GM21423 (cell line): ENCODE data around the gene ZNF646.

Experiments used
- ATAC-seq: cut with Tn5 transposase; IDR thresholded peaks from one replicate; pipeline ENCODE4 v1.9.1; 2021; ENCODE audit warnings: mild to moderate bottlenecking, moderate library complexity; ENCODE audit not compliant: unreplicated experiment

Gene ZNF646

DNA sequence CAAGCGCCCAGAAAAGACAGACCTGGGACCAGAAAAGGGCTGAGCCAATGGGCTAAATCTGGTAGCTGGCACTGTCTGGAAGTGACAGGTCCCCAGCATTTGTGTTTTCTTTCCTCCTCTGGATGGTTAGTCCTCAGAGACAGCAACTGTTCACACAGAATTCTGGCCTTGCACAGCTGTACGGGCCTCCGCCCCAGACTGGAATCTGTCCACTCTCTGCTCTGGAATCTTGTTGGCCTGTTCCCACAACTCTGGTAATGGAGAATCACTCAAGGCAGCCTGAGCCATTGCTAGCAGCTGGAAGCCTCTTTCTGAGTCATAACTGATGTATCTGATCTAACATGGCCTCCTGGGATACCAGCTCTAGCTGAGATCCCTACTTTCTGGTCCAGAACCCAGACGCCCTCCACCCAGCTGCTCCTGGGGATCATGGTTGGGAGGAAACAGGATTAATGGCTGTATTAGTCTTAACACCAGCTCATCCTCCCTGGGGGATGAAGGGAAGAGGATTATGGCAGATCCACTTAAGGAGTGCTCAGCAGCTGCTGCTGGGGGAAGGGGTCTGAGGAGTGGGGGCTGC lies 9.2 kb upstream of the ZNF646 start:
- ATAC-seq: no peak

DNA sequence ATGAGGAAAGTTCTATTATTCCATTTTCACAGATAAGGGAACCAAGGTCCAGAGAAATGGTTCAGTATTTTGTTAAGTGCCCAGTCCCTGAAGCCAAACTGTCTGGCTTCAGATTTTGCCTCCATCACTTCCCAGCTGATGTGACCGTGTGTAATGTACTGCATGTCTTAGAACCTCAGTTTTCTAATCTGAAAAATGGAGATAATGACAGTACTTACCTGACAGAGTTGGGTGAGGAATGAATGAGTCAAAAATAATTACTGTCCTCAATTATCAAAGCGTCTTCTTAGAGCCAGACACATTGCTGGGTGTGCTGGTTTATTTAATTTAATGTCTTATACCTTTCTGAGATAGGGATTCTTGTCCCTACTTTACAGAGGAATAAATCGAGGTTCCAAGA lies 6.9 kb upstream of the ZNF646 start:
- ATAC-seq: no peak

DNA sequence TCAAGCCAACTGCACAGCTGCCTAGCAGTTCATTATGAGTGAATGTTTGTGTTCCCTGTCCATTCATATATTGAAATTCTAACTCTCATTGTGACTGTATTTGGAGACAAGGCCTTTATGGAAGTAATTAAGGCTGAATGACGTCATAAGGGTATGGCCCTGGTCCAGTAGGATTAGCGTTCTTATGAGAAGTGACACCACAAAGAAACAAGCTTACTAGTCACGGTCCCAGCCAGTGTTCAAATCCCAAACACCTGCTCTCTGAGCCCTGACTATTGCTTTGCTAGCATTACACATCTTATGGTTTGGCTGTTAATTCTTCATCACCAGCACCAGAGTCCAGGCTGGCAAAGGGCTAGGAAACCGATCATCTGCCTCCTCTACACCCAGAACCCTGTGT lies 2.4 kb upstream of the ZNF646 start:
- ATAC-seq: no peak

DNA sequence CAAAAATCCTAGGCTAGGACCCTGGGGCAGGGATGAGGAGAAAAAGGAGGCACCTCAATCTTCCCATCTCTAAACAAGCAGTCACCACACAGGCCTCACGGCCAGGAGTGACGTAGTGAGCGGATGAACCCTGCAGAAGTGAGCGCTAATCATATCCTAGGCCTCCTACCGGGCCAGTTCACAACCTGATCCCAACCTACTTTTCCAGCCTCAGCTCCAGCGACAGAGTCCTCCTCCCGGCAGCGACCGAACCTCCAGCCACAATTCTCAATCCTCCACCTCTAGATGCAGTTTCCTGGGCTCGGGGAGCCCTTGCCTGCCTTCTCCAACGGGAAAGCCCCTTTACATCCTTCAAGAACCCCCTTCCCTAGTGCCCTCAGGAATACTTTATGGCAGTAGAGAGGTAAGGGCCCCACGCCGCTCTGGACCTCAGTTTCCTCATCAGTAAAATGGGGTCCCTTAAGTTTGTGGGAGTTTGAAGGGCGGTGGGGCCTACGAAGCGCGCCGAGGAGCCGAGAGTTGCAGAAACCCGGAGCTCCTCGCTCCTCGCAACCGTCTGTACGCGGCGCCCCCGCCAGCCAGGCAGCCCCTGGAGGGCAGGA lies 1.6 kb upstream of the ZNF646 start:
- ATAC-seq: no peak

DNA sequence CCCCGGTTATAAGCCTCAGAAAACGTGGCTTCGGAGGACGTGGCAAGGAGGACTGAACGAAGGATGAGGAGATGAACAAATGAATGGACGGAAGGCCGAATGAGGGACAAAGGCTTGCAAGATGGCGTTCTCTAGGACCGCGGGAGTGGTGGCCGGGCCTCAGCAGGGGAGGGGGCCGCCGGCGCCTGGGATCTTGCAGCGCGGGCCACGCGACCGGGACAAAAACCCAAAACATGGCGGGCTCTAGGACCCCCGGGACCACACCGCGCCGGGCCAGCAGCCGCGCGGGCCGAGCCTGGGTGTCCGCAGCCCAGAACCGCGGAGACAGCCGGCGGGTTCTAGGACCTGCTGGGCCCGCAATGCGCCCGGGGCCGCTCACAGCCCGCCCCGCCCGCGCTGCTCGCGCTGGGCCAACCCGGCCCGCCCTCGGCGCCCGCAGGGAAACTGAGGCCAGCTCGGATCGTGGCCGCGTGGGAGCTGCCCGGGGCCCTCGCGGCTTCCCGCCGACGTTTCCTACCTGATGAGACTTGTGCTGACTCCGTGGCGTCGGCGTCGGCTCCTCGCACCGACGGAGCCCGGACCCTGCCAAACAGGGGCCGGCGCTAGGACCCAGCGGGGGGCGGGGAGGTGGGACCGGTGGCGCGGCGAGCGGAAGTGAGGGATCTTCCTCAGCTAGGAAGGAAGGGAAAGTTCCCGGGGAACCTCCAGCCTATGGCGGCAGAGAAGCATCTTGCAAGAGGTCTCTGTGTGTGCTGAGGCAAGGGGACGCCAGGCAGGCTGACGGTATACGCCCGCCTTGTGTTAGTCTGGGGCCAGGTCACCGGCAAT lies 866 bp upstream of the ZNF646 start:
- peak; percentile 45 for ATAC-seq

DNA sequence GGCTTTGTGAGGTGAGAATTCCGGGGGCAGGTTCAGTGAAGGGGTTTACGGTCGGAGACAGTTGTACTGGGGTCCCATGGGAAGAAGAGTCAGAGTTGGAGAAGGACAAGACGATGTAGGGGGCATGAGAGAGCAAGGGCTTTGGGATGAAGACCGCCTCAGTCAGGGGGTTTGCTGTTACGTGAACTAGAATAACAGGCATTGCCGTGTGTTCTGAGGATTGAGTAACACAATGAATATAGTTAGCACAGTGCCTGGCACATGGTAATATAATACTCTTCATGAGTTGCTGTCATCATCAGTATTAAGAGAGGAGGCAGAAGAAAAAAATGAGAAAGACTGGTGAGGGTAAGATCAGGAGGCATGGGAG lies 577 bp downstream of the ZNF646 start:
- ATAC-seq: no peak

DNA sequence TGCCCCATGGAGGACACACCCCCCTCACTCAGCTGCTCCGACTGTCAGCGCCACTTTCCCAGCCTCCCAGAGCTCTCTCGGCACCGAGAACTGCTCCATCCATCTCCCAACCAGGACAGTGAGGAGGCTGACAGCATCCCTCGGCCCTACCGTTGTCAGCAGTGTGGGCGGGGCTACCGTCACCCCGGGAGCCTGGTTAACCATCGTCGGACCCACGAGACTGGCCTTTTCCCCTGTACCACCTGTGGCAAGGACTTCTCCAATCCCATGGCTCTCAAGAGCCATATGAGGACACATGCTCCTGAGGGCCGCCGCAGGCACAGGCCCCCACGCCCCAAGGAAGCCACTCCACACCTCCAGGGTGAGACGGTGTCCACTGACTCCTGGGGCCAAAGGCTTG lies 2.1 kb downstream of the ZNF646 start:
- ATAC-seq: no peak

DNA sequence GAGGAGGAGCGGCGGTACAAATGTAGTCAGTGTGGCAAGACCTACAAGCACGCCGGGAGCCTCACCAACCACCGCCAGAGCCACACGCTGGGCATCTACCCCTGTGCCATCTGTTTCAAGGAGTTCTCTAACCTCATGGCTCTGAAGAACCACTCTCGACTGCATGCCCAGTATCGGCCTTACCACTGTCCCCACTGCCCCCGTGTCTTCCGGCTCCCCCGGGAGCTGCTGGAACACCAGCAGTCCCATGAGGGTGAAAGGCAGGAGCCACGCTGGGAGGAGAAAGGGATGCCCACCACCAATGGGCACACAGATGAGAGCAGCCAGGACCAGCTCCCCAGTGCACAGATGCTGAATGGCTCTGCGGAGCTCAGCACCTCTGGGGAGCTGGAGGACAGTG lies 2.8 kb downstream of the ZNF646 start:
- ATAC-seq: no peak

DNA sequence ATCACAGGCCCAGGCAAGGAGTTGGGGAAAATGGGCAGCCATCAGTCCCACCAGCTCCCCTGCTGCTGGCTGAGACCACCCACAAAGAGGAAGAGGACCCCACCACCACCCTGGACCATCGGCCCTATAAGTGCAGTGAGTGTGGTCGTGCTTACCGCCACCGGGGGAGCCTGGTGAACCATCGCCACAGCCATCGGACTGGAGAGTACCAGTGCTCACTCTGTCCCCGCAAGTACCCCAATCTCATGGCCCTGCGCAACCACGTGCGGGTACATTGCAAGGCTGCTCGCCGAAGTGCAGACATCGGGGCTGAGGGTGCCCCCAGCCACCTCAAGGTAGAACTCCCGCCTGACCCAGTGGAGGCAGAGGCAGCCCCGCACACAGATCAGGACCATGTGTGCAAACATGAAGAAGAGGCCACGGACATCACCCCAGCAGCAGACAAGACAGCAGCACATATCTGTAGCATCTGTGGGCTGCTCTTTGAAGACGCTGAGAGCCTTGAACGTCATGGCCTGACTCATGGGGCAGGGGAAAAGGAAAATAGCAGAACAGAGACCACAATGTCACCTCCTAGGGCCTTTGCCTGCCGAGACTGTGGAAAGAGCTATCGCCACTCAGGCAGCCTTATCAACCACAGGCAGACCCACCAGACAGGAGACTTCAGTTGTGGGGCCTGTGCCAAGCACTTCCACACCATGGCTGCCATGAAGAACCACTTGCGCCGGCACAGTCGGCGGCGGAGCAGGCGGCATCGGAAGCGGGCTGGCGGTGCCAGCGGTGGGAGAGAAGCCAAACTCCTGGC lies 3.6 kb downstream of the ZNF646 start:
- no peak for ATAC-seq

DNA sequence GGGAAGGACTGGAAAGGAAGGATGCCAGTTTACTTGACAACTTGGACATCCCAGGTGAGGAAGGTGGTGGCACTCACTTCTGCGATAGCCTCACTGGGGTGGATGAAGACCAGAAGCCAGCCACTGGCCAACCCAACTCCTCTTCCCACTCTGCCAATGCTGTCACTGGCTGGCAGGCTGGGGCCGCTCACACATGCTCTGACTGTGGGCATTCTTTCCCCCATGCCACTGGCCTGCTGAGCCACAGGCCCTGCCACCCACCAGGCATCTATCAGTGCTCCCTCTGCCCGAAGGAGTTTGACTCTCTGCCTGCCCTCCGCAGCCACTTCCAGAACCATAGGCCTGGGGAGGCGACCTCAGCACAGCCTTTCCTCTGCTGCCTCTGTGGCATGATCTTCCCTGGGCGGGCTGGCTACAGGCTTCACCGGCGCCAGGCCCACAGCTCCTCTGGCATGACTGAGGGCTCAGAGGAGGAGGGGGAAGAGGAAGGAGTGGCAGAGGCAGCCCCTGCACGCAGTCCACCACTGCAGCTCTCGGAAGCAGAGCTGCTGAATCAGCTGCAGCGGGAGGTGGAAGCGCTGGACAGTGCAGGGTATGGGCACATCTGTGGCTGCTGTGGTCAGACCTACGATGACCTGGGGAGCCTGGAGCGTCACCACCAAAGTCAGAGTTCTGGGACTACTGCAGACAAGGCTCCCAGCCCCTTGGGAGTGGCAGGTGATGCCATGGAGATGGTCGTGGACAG lies 4.5 kb downstream of the ZNF646 start:
- ATAC-seq: no peak

DNA sequence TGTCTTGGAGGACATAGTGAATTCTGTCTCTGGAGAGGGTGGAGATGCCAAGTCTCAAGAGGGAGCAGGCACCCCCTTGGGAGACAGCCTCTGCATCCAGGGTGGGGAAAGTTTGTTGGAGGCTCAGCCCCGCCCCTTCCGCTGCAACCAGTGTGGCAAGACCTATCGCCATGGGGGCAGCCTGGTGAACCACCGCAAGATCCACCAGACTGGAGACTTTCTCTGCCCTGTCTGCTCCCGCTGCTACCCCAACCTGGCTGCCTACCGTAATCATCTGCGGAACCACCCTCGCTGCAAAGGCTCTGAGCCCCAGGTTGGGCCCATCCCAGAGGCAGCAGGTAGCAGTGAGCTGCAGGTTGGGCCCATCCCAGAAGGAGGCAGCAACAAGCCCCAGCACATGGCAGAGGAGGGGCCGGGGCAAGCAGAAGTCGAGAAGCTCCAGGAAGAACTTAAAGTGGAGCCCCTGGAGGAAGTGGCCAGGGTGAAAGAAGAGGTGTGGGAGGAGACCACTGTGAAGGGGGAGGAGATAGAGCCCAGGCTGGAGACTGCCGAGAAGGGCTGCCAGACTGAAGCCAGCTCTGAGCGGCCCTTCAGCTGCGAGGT lies 5.2 kb downstream of the ZNF646 start:
- no peak for ATAC-seq

DNA sequence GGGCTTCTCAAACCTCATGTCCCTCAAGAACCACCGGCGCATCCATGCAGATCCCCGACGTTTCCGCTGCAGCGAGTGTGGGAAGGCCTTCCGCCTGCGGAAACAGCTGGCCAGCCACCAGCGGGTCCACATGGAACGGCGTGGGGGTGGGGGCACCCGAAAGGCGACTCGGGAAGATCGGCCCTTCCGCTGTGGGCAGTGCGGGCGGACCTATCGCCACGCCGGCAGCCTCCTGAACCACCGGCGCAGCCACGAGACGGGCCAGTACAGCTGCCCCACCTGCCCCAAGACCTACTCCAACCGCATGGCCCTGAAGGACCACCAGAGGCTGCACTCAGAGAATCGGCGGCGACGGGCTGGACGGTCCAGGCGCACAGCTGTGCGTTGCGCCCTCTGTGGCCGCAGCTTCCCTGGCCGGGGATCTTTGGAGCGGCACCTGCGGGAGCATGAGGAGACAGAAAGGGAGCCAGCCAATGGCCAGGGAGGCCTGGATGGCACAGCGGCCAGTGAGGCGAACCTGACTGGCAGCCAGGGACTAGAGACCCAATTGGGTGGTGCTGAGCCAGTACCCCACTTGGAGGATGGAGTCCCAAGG lies 5.9 kb downstream of the ZNF646 start:
- ATAC-seq: no peak

DNA sequence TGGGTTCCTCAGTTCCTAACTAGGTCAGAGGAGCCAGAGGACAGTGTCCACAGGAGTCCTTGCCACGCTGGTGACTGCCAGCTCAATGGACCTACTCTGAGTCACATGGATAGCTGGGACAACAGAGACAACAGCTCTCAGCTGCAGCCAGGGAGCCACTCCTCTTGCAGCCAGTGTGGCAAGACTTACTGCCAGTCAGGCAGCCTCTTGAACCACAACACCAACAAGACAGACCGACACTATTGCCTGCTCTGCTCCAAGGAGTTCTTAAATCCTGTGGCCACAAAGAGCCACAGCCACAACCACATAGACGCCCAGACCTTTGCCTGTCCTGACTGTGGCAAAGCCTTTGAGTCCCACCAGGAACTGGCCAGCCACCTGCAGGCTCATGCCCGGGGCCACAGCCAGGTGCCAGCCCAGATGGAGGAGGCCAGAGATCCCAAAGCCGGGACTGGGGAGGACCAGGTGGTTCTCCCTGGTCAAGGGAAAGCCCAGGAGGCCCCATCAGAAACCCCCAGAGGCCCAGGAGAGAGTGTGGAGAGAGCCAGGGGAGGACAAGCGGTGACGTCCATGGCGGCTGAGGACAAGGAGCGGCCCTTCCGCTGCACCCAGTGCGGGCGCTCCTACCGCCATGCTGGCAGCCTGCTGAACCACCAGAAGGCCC lies 6.7 kb downstream of the ZNF646 start:
- ATAC-seq: no peak

DNA sequence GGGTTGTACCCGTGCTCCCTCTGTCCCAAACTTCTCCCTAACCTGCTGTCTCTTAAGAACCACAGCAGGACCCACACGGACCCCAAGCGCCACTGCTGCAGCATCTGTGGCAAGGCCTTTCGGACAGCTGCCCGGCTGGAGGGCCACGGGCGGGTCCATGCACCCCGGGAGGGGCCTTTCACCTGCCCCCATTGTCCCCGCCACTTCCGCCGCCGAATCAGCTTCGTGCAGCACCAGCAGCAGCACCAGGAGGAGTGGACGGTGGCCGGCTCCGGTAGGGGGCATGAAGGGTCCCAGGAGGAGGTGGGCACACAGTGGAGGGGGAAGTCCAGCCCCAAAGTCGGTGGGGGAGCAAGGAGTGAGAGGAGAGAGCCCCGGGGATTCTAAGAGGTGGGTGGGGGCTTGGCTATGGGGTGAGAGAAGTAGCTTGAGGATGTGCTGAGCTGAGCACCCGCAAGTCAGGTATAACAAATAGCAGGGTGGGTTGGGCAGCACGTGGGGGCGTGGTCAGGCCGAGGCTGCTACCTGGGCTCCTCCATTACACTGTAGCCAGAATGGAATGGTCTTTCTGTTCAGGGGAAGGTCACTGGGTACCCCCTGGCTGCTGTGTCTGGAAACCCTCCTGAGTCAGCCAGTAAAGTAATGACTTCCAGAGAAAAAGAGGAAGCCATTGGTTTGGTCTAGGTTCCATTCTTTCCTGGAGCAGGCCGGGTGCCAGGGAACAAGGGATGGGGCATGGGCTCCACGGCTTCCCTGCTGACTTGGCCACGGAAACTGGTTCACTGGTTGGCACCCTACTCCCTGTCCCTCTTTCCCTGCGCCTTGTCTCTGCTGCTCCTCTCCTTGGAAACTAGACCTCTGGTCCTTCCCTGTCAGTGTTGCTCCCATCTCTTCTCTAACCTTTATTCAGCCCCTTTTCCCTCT lies 7.5 kb downstream of the ZNF646 start:
- no peak for ATAC-seq

DNA sequence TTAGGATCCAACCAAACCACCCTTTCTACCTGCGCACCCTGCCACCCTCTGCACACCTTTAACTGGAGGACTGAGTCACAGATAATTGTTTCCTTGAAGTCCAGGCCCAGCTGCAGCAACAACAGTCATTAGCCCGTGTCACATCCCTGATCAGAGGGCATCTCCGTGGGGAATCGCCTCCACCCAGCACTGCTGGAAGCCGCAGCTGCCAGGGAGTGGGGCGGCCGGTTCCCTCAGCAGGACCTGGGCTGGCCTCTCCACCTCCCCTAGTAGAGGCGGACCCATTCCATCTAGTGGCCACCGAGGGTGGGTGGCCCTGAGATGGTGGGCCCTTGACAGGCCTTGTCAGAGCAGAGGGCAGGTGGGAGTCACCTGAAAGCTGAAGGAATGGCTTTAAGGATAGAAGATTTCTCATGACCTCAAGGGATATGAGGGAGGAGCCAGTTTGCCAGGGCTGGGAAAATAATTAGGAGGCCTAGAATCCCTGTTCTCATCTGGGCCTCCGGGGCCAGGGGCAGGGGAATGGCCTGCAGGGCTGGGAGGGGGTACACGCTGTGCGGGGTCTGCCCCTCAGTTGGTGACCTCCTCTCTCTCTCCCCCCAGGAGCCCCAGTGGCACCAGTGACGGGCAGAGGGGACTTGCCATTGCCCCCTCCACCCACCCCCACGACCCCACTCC lies 8.3 kb downstream of the ZNF646 start:
- ATAC-seq: no peak

DNA sequence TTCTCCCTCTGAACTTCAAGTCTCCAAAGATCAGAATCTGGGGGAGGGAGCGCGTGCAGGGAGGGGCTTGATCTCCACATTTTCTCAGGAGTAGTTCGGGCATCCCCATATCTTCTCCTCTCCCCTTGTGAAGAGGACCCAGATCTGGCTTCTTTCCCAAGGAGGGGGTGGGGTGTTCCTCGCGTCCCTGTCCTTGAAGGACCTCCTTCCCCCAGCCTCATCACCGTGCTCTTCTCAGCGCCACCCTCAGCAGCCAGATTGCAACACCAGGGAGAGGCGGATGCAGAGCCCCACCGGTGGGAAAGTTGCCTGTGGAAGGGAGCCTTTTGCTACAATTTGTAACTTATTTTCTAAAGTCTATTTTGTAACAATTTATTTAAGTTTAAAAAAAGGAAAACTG lies 8.9 kb downstream of the ZNF646 start:
- ATAC-seq: no peak

DNA sequence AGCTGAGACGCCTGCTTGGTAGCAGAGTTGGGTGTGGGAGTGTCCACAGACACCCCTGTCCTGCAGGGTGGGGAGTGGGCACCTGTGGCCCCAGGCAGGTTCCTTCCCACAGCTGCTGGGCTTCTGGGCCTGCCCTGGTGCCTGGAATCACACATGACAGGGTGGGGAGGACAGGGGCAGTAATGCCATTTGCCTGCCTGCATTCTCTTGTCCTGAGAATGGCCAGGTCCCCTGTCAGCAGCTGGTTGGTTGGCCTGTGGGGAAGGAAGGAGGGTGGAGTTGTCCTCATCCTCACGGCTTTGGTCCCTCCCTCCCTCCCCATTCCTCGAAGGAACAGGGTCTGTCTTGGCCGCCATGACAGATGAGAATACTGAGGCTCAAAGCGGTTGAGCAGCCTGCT lies 9.3 kb downstream of the ZNF646 start:
- ATAC-seq: no peak

DNA sequence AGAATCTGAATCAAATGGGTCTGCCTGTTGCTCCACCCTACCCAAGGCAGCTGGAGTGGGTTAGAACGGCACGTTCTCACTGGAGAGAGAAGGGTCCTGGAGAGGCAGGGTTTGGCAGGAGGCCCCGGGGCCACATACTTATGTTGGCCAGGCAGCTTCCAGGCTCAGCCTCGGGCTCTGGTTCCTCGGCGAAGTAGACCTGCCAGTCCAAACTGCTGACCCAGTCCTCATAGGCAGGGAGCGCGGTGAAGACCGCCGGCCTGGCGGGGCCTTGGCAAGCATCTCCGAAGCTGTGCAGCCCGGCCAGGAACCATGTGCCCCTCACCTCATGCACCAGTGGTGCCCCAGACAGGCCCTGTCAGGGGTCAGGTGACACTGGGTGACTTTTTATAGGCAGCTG lies 9.8 kb downstream of the ZNF646 start:
- ATAC-seq: no peak
